Stimulated activated CD8-positive, alpha-beta memory T cell treated with anti-CD3 and anti-CD28 coated beads, Interleukin-12 subunit alpha, Interleukin-12 subunit beta, amount 100 ng/mL, for 4 hours (primary cell): ENCODE measurements around the gene PPARA.

Experiments
- DNase-seq: peaks from one replicate; pipeline ENCODE4 v3.0.0-alpha.2; 2020; ENCODE audit warnings: low read depth

PPARA gene

DNA sequence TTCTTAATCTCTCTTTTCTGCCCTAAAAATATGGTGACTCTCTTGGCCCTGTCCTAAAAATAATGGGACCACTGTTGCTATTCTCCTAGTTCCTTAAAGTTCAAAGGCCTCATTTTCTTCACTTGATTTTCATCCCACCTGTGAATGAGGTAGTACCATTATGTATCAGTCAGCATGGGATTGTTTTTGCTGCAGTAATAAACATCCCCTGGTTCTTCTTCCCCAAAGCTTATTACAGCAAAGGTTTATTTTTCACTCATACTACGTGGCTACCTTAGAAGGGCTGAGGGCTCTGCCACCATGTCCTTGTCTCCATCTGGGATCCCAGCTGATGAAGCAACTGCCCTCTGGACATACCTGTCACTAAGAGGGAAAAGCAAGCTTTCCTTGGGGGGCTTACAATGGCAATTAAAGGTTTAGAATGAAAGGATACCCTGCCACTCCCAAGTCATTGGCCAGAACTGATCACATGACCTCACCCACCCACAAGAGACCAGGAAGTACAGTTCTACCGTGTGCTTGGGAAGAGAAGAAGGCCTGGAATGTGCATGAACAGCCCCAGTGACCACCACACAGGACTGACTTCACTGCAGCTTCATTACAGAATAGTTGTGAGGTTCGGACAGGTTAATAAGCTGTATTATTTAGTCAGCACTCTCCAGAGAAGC, 125.3 kb downstream of the PPARA start:
- no peak for DNase-seq

DNA sequence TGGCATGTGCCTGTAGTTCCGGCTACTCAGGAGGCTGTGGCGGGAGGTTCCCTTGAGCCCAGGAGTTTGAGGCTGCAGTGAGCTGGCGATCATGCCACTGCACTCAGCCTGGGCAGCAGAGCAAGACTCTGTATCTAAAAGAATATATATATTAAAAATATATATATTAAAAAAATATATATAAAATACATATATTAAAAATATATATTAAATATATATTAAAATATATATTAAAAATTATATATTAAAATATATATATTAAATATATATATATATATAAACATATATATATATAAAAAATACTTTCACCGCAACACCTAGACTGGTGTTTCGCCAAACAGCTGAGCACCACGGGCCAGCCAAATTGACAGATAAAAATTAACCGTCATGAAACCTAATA, 126.2 kb downstream of the PPARA start:
- no peak for DNase-seq

- no peak for DNase-seq
Measured at GRCh38 chr22:46278656-46279645, 128.6 kb downstream of the PPARA start.

- DNase-seq: no peak
Measured at GRCh38 chr22:46280063-46280817, 129.9 kb downstream of the PPARA start.

DNA sequence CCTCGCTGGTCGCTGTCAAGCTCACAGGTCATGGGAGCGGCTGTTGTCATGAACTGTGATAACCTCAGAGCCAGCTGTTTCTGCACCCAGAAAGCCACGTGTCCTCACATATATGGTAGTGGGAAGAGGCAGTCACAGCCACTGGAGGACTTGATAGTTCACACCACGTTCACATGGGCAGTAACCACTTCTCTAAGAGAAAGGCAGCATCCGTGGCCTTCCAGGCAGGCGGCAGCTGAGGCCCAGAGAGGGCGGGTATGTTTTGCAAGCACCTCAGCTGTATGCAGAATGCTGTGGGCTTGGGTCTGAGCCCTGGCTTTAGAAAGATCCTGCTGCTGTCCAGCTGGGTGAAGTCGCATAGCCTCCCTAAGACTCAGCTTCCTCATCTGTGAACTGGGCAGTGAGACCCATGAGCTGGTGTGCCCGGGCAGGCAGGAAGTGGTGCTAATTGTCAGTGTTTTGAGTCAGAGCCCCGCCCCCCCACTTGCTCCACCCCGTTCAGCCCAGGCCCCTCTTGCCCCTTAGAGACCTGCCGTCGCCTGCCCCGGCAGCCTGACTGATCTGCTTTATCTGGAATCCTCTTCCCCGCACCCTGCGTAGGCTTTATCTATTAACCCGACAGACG, 130.8 kb downstream of the PPARA start:
- no peak for DNase-seq

- DNase-seq: no peak
Measured at GRCh38 chr22:46281866-46282678, 131.7 kb downstream of the PPARA start.

- DNase-seq: no peak
Measured at GRCh38 chr22:46286006-46286405, 135.7 kb downstream of the PPARA start.

- DNase-seq: no peak
Measured at GRCh38 chr22:46286941-46287872, 136.9 kb downstream of the PPARA start.

- no peak for DNase-seq
Measured at GRCh38 chr22:46287873-46288751, 137.8 kb downstream of the PPARA start.

DNA sequence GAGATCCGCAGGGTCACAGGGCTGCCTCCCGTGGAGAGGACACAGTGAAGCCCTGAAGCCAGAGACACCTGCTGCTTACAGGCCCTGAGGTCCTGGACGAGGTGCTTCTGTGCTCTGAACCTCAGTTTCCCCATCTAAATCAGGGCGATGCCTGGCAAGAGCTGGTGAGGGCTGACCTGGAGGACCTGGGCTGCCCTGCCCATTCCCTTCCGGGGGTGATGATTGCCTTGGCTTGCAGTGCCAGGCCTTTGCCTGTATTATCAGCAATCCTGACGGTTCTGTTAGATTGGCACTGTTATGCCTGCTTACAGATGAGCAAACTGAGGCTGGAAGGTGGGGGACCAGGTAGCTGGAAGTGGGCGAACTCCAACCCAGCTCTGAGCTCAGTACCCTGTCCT, 138.5 kb downstream of the PPARA start:
- DNase-seq: no peak

- no peak for DNase-seq
Measured at GRCh38 chr22:46289244-46289891, 139.0 kb downstream of the PPARA start.

GRCh38 chr22:46290121-46290842, 140.0 kb downstream of the PPARA start:
- no peak for DNase-seq

DNA sequence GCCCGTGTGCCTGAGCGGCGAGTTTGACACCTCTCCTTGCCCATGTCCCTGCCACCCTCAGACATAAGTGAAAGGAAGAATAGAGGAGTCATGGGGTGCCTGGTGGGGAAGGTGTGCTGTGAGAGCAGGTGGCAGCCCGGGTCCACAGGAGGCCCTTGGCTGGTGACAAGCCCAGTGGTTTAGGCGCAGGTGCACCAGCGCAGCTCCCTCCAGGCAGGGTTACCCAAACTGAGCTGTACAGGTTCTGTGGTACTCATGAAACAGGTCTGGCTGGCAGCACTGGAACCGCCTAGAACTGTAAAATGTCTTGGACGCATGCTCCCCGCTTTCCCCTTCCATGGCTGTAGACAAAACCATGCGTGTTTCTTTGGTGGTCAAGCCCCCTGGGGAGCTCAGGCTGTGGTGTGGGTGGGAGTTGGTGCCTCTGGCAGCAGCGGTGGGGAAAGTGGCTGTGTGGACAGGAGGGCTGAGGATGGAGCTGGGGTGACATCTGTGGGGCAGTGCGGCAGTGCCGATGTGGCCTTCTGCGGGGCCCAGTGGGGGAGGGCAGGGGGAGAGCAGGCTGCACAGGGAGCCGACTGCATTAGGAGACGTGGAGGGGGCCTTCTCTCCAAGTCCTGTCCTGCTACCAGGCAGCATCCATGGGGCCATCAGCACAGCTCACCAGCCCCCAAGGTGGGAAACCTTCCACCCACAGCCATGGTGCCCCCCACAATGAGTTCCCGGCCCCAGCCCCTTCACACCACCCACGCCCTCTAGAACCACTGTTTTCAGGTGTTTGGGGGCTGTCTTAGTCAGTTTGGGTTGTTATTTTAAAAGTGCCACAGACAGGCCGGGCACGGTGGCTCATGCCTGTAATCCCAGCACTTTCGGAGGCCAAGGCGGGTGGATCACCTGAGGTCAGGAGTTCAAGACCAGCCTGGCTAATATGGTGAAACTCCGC, 140.8 kb downstream of the PPARA start:
- no peak for DNase-seq

DNA sequence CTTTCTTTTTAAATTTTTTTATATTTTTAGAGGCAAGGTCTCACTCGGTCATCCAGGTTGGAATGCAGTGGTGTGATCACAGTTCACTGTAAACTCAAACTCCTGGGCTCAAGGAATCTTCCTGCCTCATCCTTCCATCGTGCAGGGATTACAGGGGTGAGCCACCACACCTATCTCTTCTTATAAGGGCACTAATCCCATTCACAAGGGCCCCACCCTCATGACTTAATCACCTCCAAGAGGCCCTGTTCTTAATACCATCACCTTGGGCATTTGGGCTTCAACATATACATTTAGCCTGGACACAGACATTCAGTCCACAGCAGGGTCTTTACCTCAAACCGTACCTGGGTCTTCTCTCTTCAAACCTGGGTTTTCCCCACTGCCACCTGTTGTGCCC, 141.8 kb downstream of the PPARA start:
- no peak for DNase-seq

GRCh38 chr22:46292732-46293131, 142.4 kb downstream of the PPARA start:
- DNase-seq: no peak
